Measurements from ENCODE around the gene ENAH.
"Not testable (repeated sequence)": the region's sequence is repeated elsewhere in the genome, so short reads cannot be mapped to it uniquely, and the experiment has no call there.

Gene ENAH

DNA sequence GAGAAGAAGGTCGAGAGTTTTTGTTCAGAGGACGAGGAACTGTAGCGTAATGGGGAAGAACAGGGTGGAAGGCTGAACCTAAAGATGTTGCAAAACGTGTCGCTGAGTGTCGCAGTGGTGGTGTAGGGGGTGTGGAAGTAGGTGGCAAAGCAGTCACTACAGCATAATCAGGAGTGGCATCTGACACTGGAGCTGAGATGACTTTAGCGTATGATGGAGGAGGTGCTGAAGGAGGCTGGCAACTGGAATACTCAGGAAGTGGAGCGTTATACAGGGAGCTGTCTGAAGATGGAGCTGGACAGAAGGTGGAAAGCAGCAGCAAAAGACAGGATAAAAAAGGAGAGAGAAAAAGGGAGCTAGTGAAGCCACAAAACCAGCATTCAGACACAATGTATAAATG is 135.2 kb downstream of the ENAH start:
- Histone ChIP-seq H3K18ac (ENCODE audit: low read depth in 1 of 2, low read length in 2 of 2) (no peak overlapping the region), H2BK5ac (ENCODE audit: low read depth, low read length, poor library complexity, severe bottlenecking) (no peak overlapping the region), H2BK120ac (ENCODE audit: low read depth, low read length) (no peak overlapping the region), H3K9ac (ENCODE audit: low read length) (no peak overlapping the region), H4K91ac (ENCODE audit: low read length) (no peak overlapping the region), H3K23ac (ENCODE audit: low read length in 2 of 2) (no peak overlapping the region), H3K4me2 (ENCODE audit: low read length, poor library complexity, severe bottlenecking) (no peak overlapping the region), H3K27ac (ENCODE audit: low read length, poor library complexity, severe bottlenecking) (no peak overlapping the region), H2AK5ac (ENCODE audit: low read length, severe bottlenecking) (no peak overlapping the region), H4K8ac (ENCODE audit: low read length) (no peak overlapping the region), H3K4me1 (ENCODE audit: control insufficient read depth, insufficient read depth, low read depth, low read length) (peaks cover 3% of the 10 kb centered on the region), H2BK12ac (ENCODE audit: low read length in 2 of 2) (no peak overlapping the region), H2AFZ (ENCODE audit: low read depth, low read length) (no peak overlapping the region), H3K14ac (ENCODE audit: low read length in 2 of 2) (no peak overlapping the region), H3K4ac (ENCODE audit: low read depth in 1 of 2, low read length in 2 of 2) (no peak overlapping the region), H3K27me3 (ENCODE audit: control insufficient read depth in 1 of 2, insufficient read depth in 1 of 2, low read length in 2 of 2) (no peaks in the 10 kb centered on the region), H3K4me3 (ENCODE audit: insufficient read depth in 1 of 2, low read depth in 1 of 2, low read length in 2 of 2) (no peak overlapping the region), H2BK15ac (ENCODE audit: low read depth, poor library complexity, severe bottlenecking) (no peak overlapping the region), H3K79me1 (replicated peaks; ENCODE audit: low read length, poor library complexity, severe bottlenecking) (peaks cover 17% of the 10 kb centered on the region), H3K9me3 (ENCODE audit: control insufficient read depth, low read length) (no peaks in the 10 kb centered on the region), H3K36me3 (ENCODE audit: control insufficient read depth in 1 of 2, insufficient read depth in 2 of 2, low read depth in 1 of 2, low read length in 2 of 2) (peaks cover 15 to 42% of the 10 kb centered on the region in 2 experiments)
- WGBS: 97% methylated on average over 8 of the region's 8 CpGs
- no peak for DNase-seq

DNA sequence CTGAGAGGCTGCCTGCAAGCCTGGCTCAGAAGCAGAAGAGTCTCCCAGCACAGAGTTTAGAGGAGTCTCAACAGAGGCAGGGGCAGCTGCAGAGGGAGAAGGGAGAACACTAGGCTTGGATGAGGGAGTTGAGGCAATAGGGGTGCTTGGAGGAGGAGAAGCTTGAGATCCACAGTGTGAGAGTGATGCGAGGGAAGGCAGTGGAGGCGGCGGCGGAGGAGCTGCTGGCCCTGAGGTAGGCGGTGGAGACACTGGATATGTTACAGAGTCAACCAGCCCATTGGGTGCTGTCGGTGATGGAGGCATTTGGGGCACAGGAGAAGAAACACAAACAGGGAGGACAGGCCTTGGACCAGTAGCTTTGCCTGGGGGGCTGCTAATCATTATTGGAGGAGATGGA is 135.7 kb downstream of the ENAH start:
- no peak overlapping the region for H3K18ac ChIP-seq (ENCODE audit: low read depth in 1 of 2, low read length in 2 of 2)
- H2BK5ac ChIP-seq (ENCODE audit: low read depth, low read length, poor library complexity, severe bottlenecking): no peak overlapping the region
- no peak overlapping the region for H3K4me2 ChIP-seq (ENCODE audit: low read length, poor library complexity, severe bottlenecking)
- no peaks in the 10 kb centered on the region for H3K27me3 ChIP-seq (ENCODE audit: control insufficient read depth in 1 of 2, insufficient read depth in 1 of 2, low read length in 2 of 2)
- H3K36me3 ChIP-seq (ENCODE audit: control insufficient read depth in 1 of 2, insufficient read depth in 2 of 2, low read depth in 1 of 2, low read length in 2 of 2): peaks cover 15 to 47% of the 10 kb centered on the region in 2 experiments
- H3K79me1 ChIP-seq (replicated peaks; ENCODE audit: low read length, poor library complexity, severe bottlenecking): peaks cover 18% of the 10 kb centered on the region
- DNase-seq: no peak
- WGBS: over 99% methylated on average over 6 of the region's 6 CpGs
- no peak overlapping the region for H2BK12ac ChIP-seq (ENCODE audit: low read length in 2 of 2)
- H2BK15ac ChIP-seq (ENCODE audit: low read depth, poor library complexity, severe bottlenecking): no peak overlapping the region
- peaks cover 3% of the 10 kb centered on the region for H3K4me1 ChIP-seq (ENCODE audit: control insufficient read depth, insufficient read depth, low read depth, low read length)
- H2AFZ ChIP-seq (ENCODE audit: low read depth, low read length): no peak overlapping the region
- H4K91ac ChIP-seq (ENCODE audit: low read length): no peak overlapping the region
- no peak overlapping the region for H3K23ac ChIP-seq (ENCODE audit: low read length in 2 of 2)
- H3K9me3 ChIP-seq (ENCODE audit: control insufficient read depth, low read length): no peaks in the 10 kb centered on the region
- no peak overlapping the region for H3K9ac ChIP-seq (ENCODE audit: low read length)
- H3K14ac ChIP-seq (ENCODE audit: low read length in 2 of 2): no peak overlapping the region
- no peak overlapping the region for H2BK120ac ChIP-seq (ENCODE audit: low read depth, low read length)
- H3K27ac ChIP-seq (ENCODE audit: low read length, poor library complexity, severe bottlenecking): no peak overlapping the region
- H3K4ac ChIP-seq (ENCODE audit: low read depth in 1 of 2, low read length in 2 of 2): no peak overlapping the region
- H4K8ac ChIP-seq (ENCODE audit: low read length): no peak overlapping the region
- H3K4me3 ChIP-seq (ENCODE audit: insufficient read depth in 1 of 2, low read depth in 1 of 2, low read length in 2 of 2): no peak overlapping the region
- no peak overlapping the region for H2AK5ac ChIP-seq (ENCODE audit: low read length, severe bottlenecking)

DNA sequence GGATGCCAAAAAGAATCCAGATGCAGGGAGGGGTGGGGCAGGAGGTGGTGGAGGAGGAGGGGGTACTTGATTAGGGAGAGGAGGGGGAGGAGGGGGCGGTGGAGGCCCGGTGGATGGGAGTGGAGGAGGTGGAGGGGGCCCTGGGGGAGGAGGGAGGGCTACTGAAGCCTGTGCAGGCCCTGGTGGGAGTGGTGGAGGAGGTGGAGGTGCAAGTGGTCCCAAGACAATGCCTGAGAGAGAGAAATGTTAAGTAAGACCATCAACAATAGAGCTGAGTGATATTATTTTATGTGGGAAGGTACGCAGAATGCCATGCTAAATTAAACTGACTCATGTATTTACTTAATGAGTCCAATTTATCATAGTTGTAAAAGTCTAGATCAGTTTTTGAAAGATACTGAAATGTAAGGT is 138.2 kb downstream of the ENAH start:
- Histone ChIP-seq H3K27me3 (ENCODE audit: control insufficient read depth in 1 of 2, insufficient read depth in 1 of 2, low read length in 2 of 2) (no peaks in the 10 kb centered on the region), H4K91ac (ENCODE audit: low read length) (no peak overlapping the region), H2BK120ac (ENCODE audit: low read depth, low read length) (no peak overlapping the region), H3K79me1 (replicated peaks; ENCODE audit: low read length, poor library complexity, severe bottlenecking) (peaks cover 16% of the 10 kb centered on the region), H3K23ac (ENCODE audit: low read length in 2 of 2) (no peak overlapping the region), H4K8ac (ENCODE audit: low read length) (no peak overlapping the region), H3K27ac (ENCODE audit: low read length, poor library complexity, severe bottlenecking) (no peak overlapping the region), H3K14ac (ENCODE audit: low read length in 2 of 2) (no peak overlapping the region), H2BK15ac (ENCODE audit: low read depth, poor library complexity, severe bottlenecking) (no peak overlapping the region), H3K9ac (ENCODE audit: low read length) (no peak overlapping the region), H2BK12ac (ENCODE audit: low read length in 2 of 2) (no peak overlapping the region), H2AFZ (ENCODE audit: low read depth, low read length) (no peak overlapping the region), H3K18ac (ENCODE audit: low read depth in 1 of 2, low read length in 2 of 2) (no peak overlapping the region), H3K4me2 (ENCODE audit: low read length, poor library complexity, severe bottlenecking) (no peak overlapping the region), H2AK5ac (ENCODE audit: low read length, severe bottlenecking) (no peak overlapping the region), H2BK5ac (ENCODE audit: low read depth, low read length, poor library complexity, severe bottlenecking) (no peak overlapping the region), H3K4me3 (ENCODE audit: insufficient read depth in 1 of 2, low read depth in 1 of 2, low read length in 2 of 2) (no peak overlapping the region), H3K9me3 (ENCODE audit: control insufficient read depth, low read length) (no peaks in the 10 kb centered on the region), H3K4ac (ENCODE audit: low read depth in 1 of 2, low read length in 2 of 2) (no peak overlapping the region), H3K4me1 (ENCODE audit: control insufficient read depth, insufficient read depth, low read depth, low read length) (peaks cover 5% of the 10 kb centered on the region), H3K36me3 (ENCODE audit: control insufficient read depth in 1 of 2, insufficient read depth in 2 of 2, low read depth in 1 of 2, low read length in 2 of 2) (peaks cover 15 to 63% of the 10 kb centered on the region in 2 experiments)
- 61% methylated on average over 2 of the region's 3 CpGs for WGBS
- no peak for DNase-seq

DNA sequence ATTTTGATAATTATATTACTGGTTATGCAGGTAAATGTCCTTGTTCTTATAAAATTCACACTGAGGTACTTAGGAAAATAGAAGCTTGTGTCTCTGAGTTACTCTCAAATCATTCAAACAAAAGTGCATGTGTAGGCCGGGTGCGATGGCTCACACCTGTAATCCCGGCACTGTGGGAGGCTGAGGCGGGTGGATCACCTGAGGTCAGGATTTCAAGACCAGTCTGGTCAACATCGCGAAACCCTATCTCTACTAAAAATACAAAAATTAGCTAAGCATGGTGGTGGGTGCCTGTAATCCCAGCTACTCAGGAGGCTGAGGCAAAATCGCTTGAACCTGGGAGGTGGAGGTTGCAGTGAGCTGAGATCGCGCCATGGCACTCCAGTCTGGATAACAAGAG is 139.3 kb downstream of the ENAH start:
- not testable (repeated sequence) for DNase-seq
- H3K36me3 ChIP-seq (ENCODE audit: control insufficient read depth in 1 of 2, insufficient read depth in 2 of 2, low read depth in 1 of 2, low read length in 2 of 2): peaks cover 15 to 52% of the 10 kb centered on the region in 2 experiments

More for the DNA sequence above, 139.3 kb downstream of the ENAH start:
- H3K14ac ChIP-seq (ENCODE audit: low read length in 2 of 2); H3K4me1 ChIP-seq (ENCODE audit: control insufficient read depth, insufficient read depth, low read depth, low read length); H3K9me3 ChIP-seq (ENCODE audit: control insufficient read depth, low read length); H2AFZ ChIP-seq (ENCODE audit: low read depth, low read length); H2BK5ac ChIP-seq (ENCODE audit: low read depth, low read length, poor library complexity, severe bottlenecking); H2BK15ac ChIP-seq (ENCODE audit: low read depth, poor library complexity, severe bottlenecking); H3K27ac ChIP-seq (ENCODE audit: low read length, poor library complexity, severe bottlenecking); H3K27me3 ChIP-seq (ENCODE audit: control insufficient read depth in 1 of 2, insufficient read depth in 1 of 2, low read length in 2 of 2); H3K9ac ChIP-seq (ENCODE audit: low read length); H2AK5ac ChIP-seq (ENCODE audit: low read length, severe bottlenecking); H3K4ac ChIP-seq (ENCODE audit: low read depth in 1 of 2, low read length in 2 of 2); H4K91ac ChIP-seq (ENCODE audit: low read length); H4K8ac ChIP-seq (ENCODE audit: low read length); H2BK12ac ChIP-seq (ENCODE audit: low read length in 2 of 2); H3K4me2 ChIP-seq (ENCODE audit: low read length, poor library complexity, severe bottlenecking); H3K23ac ChIP-seq (ENCODE audit: low read length in 2 of 2); H2BK120ac ChIP-seq (ENCODE audit: low read depth, low read length); H3K18ac ChIP-seq (ENCODE audit: low read depth in 1 of 2, low read length in 2 of 2); H3K4me3 ChIP-seq (ENCODE audit: insufficient read depth in 1 of 2, low read depth in 1 of 2, low read length in 2 of 2): not testable (repeated sequence)
- 94% methylated on average over 5 of the region's 9 CpGs for WGBS
- peaks cover 16% of the 10 kb centered on the region for H3K79me1 ChIP-seq (replicated peaks; ENCODE audit: low read length, poor library complexity, severe bottlenecking)

All from mesenchymal stem cell (in vitro differentiated cells and primary cell).